Left colon (tissue), 2 donors: ENCODE measurements around the gene DISC1. TPM values are rescaled to one million over a fixed set of nuclear protein-coding genes. Genes with fewer than 3 reads are reported as not detected.
A peak's percentile ranks its signal among the peaks of the same experiment; 100 is the strongest.
"Not testable (repeated sequence)": the region's sequence is repeated elsewhere in the genome, so short reads cannot be mapped to it uniquely, and the experiment has no call there.

ENCODE experiments used
- ATAC-seq: fragments of 200-7000 bp; cut with Tn5 transposase; one replicate; pipeline ENCODE4 v1.9.1; 2020; ENCODE audit warnings: mild to moderate bottlenecking, moderate library complexity
- DNase-seq, 2 donors: peaks; one replicate each; pipeline ENCODE4 v3.0.0-alpha.2; 2020
- intact Hi-C, 2 donors: fragments of 100-400 bp; cut with DNase I in 1 of 2; cut with micrococcal nuclease in 1 of 2; formaldehyde crosslinking; loops; one replicate each; pipeline versions ENCODE4 v1.11.2 to v1.14.0; 2022; cut with DNase I, micrococcal nuclease
- total RNA-seq, 2 donors: library from RNA; stranded (reverse); fragmentation: NEBNext Ultra II Directional; extraction: Animal tissue kit (Norgen Biotek cat#: 25700); gene quantifications; one replicate each; pipeline ENCODE4 v1.2.1, GENCODE V29; 2021
- donor health status: DM: no; HTN: no; CAD: no.
- donor health status: DM: yes; HTN: yes; CAD: no.

The DISC1 gene
- total RNA-seq, 2 donors from 2014 or later, result 9.2 to 12.8 TPM

DNA sequence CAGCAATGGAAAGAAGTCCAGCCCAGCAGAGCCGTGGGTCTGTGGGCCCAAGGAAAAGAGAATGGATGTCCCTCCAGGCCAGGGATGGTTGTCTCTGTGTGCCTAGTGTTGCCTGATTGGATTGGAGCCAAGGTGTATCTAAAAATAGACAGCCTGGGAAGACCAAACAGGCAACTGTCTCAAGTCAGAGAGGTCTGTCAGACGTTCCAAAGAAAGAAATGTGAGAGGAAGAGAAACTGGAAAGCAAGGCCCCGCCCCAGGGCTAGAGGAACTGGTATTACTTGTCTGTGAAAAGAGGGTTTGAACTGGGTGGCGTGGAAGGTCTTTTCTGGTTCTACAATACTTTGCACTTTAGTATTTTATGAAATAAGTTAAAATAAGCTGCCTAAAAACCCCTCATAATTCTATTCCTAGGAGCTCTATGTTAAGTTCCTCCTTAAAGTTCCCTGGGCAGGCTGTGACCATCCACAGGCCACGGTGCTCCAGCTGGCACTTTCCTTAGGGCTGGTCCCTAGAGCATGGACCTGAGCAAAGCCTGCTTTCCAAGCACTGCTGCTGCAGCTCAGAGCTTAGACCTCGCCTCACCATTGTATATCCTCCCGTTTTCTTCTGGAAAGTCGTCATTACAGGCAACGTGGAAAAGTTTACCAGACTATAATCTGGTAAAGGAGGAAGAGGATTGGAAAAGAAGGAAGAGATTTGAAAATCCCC, 151.6 kb downstream of the DISC1 start:
- intact Hi-C loops, result no loop called here
- DNase-seq, result peak; percentile 40 to 48
- peak; percentile 67 for ATAC-seq

GRCh38 chr1:231779081-231779480, 152.5 kb downstream of the DISC1 start:
- DNase-seq, result no peak
- intact Hi-C loops, result no loop called here
- no peak for ATAC-seq

GRCh38 chr1:231781892-231782291, 155.3 kb downstream of the DISC1 start:
- intact Hi-C loops, result no loop called here
- no peak for ATAC-seq
- no peak for DNase-seq

DNA sequence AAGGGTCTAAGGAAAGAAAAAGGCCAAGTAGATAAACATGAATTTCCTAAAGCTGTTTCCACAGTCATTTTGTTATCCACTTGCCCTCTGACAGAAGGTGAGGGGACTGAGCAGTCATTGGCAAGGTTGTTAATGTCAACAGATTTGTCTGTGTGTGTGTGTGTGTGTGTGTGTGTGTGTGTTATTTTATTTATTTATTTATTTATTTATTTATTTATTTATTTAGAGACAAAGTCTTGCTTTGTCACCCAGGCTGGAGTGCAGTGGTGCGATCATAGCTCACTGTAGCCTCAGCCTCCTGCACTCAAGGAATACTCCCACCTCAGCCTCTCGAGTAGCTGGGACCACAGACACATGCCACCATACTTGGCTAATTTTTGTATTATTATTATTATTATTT, 158.5 kb downstream of the DISC1 start:
- DNase-seq, intact Hi-C loops, ATAC-seq: not testable (repeated sequence)

DNA sequence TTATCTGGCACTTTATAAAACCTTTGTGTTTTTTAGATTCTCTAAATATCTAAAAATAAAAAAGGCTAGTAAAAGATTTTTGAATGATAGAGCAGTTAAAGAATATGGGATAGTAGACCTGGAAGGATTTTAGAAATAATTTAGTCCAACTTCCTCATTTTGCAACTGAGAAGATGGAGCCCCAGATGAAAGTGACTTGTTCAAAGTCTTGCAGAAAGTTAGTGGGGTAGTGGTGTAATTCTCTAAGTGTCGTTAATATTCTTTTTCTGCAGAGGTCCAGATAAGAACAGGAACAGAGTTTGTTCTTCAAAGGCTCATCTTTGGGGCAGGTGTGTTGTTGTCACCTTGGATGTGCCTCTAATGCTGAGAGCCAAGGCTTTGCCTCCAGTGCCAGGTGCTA, 159.5 kb downstream of the DISC1 start:
- no peak for ATAC-seq
- intact Hi-C loops, result no loop called here

GRCh38 chr1:231792634-231793033, 166.0 kb downstream of the DISC1 start:
- intact Hi-C loops, result no loop called here
- ATAC-seq, result no peak
- DNase-seq, result no peak

More for the DNA sequence above, 159.5 kb downstream of the DISC1 start:
- no peak for DNase-seq

GRCh38 chr1:231793893-231794292, 167.3 kb downstream of the DISC1 start:
- DNase-seq (no peak), ATAC-seq (peak; percentile 61)
- intact Hi-C loops, result no loop called here

DNA sequence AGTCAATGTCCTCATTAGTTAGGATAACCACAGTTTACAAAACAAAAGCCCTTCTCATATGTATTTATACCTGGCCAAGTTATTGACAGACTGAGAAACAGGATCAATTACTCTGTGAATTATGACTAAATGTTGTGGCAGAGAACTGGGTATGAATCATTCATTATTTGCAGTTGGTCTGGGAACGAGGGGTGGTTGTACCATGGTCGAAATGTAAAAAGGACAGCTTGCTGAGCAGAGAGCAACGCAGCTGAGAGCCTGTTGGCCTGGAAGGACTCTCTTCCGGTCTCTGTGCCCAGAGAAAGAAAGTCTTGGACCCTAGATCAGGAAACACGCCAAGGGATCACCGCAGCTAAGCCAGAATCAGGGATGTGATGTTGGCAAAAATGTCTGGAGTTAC, 169.6 kb downstream of the DISC1 start:
- DNase-seq, result no peak
- ATAC-seq, result no peak
- intact Hi-C loops, result no loop called here

GRCh38 chr1:231799363-231799986, 172.9 kb downstream of the DISC1 start:
- no peak for DNase-seq
- intact Hi-C loops, result no loop called here
- ATAC-seq, result no peak

DNA sequence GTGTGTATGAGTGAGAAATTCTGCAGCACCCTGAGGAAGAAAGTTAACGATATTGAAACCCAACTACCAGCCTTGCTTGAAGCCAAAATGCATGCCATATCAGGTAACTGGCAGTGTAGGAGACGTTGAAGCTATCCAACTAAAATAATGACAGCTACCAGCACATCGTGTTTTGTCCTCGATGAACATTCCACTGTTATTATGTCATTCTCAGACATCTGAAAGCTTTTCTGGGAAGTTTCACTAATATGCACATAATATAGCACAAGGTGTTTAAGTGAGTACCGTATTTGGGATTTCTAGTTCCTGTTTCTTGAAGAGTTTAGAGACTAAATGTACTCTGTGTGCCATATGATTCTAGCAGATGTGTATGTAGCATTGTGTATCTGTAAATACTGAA, 173.5 kb downstream of the DISC1 start:
- ATAC-seq (no peak), DNase-seq (no peak)
- intact Hi-C loops, result no loop called here

- DNase-seq, result no peak
- intact Hi-C loops, result no loop called here
- ATAC-seq, result no peak
Observed at GRCh38 chr1:231801042-231801585, 174.5 kb downstream of the DISC1 start.

GRCh38 chr1:231803353-231803752, 176.8 kb downstream of the DISC1 start:
- intact Hi-C loops, result no loop called here
- DNase-seq, result no peak
- no peak for ATAC-seq

DNA sequence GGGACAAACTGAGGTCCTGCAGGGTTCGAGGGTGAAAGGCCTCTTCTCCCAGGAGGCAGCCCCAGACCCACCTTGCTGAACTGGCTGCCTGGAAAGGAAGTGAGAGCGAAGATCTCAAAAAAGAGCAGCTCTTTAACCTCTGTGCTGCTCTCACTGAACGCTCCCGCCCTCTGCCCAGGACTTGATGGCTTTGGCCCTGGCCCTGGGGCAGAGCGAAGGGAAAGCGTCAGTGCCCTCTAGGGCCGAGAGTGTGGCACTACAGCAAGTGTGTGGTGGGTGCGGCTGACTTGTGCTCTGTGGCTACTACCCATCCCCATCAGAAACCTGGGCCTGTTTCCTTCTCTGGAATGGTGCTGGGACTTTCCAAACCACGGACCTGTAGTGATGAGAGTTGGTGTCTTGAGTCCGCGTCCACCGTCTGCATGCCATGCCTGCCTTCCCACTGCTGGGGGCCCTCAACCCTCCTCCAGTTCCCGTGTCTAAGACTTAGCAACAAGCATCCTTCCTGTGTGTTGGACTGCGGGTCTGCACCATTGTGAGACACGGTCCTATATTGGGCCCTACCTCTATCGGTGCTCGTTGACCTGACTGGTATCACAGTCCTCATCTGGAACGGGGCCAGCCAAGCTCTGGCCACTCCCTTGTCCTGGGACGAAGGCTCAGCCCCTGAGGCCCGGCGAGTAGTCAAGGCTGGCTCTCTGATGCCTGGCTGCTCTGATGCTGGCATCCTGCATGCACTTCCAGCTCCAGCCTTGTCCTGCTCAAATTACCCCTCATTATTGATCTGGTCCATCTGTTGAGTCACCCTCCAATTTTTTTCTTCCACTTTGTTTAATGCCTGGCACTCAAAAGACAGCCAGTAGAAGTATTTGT, 180.3 kb downstream of the DISC1 start:
- ATAC-seq, result peak; percentile 99
- intact Hi-C loops, result no loop called here
- peak; percentile 36 to 65 for DNase-seq

DNA sequence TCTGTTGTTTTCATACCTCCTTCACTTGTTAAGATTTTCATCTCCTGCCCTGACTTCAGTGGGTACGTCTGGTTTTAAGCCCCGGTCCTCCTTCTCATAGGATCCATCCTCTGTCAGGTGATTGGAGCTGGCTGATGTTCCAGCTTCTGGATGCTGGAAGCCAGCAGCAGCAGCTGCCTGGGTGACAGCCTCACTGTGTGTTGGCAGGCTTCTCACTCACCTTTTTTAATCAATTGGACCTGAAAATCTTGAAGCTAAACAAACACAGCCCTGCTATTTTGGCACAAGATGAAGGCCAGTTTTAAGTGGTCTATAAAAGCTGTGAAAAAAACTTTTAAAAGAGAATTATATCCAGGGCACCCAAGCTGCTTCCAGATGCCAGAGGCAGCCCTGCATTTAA, 181.0 kb downstream of the DISC1 start:
- no peak for DNase-seq
- intact Hi-C loops, result no loop called here
- no peak for ATAC-seq

- DNase-seq (no peak), ATAC-seq (no peak)
- intact Hi-C loops, result no loop called here
Observed at GRCh38 chr1:231808116-231808515, 181.5 kb downstream of the DISC1 start.

DNA sequence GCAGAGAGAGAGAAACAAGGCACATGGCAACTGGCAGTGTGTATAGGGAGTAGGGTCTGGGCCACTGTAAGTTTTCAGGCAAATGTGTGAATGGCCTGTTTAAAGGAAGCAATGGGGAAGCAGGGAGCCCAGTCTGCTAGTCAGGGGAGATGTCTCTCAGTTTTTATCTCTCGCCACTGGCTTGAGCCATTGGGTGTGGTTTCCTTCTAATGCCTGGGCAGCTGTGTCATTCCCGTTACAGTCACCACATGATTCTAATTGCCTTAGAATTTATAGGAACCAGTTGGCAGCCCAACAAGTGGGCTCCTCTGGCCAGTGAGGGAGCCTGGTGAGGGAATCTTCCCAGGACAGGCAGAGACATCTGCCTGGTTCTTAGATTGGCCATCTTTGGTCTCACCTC, 182.4 kb downstream of the DISC1 start:
- intact Hi-C loops, result no loop called here
- no peak for ATAC-seq
- DNase-seq, result no peak

DNA sequence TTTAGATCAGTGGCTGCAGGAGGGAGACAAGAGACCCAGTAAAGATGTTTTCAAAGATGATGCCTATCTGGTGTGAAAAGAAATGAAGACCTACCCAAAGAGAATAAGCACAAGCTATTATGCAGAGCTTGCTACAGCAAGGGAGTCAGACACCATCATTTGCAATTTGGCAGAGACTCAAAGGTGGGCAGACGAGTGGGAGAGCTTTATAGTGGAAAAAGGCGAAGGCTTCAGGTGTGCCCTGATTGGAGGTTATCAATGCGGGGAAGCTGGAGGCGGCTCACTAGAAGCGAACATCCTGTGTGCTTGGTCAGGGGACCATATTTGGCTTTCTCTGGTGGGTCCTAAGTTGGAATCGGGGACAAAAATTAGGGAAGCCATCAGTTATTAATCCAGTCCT, 183.8 kb downstream of the DISC1 start:
- no peak for DNase-seq
- no peak for ATAC-seq
- intact Hi-C loops, result no loop called here

- DNase-seq (no peak), ATAC-seq (no peak)
- intact Hi-C loops, result no loop called here
Observed at GRCh38 chr1:231814021-231814420, 187.4 kb downstream of the DISC1 start.

DNA sequence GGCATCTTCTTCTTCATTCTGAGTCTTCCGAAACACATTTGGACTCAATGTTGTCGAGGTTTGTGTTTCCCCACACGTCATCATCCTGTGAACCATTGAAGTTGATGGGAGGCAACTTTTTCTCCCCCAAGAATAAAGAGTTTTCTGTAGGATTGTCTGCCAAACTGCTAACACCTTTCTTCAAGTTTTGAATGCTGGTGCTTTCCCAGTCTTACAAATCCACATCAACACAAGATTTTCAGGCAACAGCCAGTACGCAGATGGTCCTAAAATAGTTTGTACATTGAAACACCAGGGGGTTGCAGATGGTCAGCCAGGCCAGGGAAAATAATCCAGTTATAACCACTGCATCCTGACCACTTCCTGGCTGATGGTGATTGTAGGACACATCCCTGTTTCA, 187.9 kb downstream of the DISC1 start:
- ATAC-seq (no peak), DNase-seq (no peak)
- intact Hi-C loops, result no loop called here

DNA sequence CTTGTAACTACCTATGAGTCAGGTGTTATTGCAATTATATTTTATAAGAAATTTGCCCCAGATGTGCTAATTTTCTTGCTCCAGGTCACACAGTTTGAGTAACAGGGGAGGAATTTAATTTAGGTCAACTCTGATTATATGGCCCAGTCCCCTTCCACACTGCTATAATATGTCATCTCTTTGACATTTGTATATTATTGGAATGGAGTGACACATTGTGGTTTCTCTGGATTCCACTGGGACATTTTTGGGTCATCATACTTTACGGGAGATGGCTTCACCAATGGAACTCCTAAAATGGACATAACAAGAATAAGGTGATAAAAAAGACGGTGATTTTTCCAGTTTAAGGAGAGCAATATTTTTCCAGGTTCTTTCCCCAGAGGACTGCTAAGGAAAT, 191.2 kb downstream of the DISC1 start:
- DNase-seq (no peak), ATAC-seq (no peak)
- intact Hi-C loops, result no loop called here
